K562 (cell line): ENCODE measurements around the gene ACP1. TPM values are rescaled to one million over a fixed set of nuclear protein-coding genes. Genes with fewer than 3 reads are reported as not detected.

Experiments used
- ATAC-seq: fragments of 200-7000 bp; cut with Tn5 transposase; 3 replicates; pipeline ENCODE4 v1.9.1; 2020; ENCODE audit warnings: moderate library complexity
- BruUV-seq: library from RNA; stranded (reverse); fragments of 400-500 nt; replicated peaks from 2 replicates; lab custom pipeline; 2021; lab: Mats Ljungman, UMichigan
- CTCF ChIA-PET: fragments of 300-600 bp; formaldehyde crosslinking; extraction: SDS; loops from one replicate; lab custom pipeline; 2021; ENCODE audit warnings: low intra/inter-chr PET ratio; lab: Yijun Ruan, JAX
- POLR2A ChIA-PET: fragments of 300-600, 350-650 bp; sonication (Branson Sonifier 250); formaldehyde crosslinking; extraction: SDS; loops from one replicate; lab custom pipeline; 2021; ENCODE audit warnings: antibody characterized with exemption, inconsistent platforms; lab: Yijun Ruan, JAX
- DNase-seq, 4 experiments: peaks; one replicate each; pipeline versions ENCODE4 v3.0.0 to v3.0.0-alpha.2; 2011 to 2018; ENCODE audit warnings: low spot score in 3 of 4, mixed read lengths in 3 of 4; ENCODE audit errors: extremely low read depth in 1 of 4
- FAIRE-seq: peaks from 2 replicates; lab custom pipeline; 2011; peaks lifted over from hg19 to GRCh38; lab: Jason Lieb, UNC
- H2AFZ ChIP-seq: 2 replicates; pipeline ENCODE4 v1.6.0; 2011; ENCODE audit warnings: low read depth, low read length, control low read depth, inconsistent platforms
- H3K27ac ChIP-seq: fragments of 200-600 bp; 3 replicates; pipeline ENCODE4 v1.8.0; 2011; ENCODE audit warnings: low read depth, mild to moderate bottlenecking, control low read depth, inconsistent platforms, low read length, moderate library complexity, mixed read lengths; ENCODE audit errors: extremely low read depth
- H3K27me3 ChIP-seq, 2 experiments: fragments of 300-600 bp in 1 of 2; 2 replicates in 1 of 2; 3 replicates in 1 of 2; pipeline versions ENCODE4 v1.6.0 to v1.8.0; 2011; ENCODE audit warnings: inconsistent platforms in 2 of 2, low read length in 2 of 2, mild to moderate bottlenecking in 1 of 2, mixed read lengths in 1 of 2, moderate library complexity in 1 of 2; ENCODE audit not compliant: control insufficient read depth in 2 of 2, insufficient read depth in 2 of 2
- H3K36me3 ChIP-seq: fragments of 300-600 bp; 3 replicates; pipeline ENCODE4 v1.8.0; 2011; ENCODE audit warnings: mild to moderate bottlenecking, low read length, inconsistent platforms; ENCODE audit not compliant: control insufficient read depth, insufficient read depth
- H3K4me1 ChIP-seq, 2 experiments: fragments of 200-600 bp in 1 of 2; replicated peaks in 1 of 2; 2 replicates in 1 of 2; 3 replicates in 1 of 2; pipeline versions ENCODE4 v1.5.1 to v1.8.0; 2011; ENCODE audit warnings: inconsistent platforms in 2 of 2, low read length in 2 of 2, mild to moderate bottlenecking in 1 of 2, mixed read lengths in 1 of 2, moderate library complexity in 1 of 2; ENCODE audit not compliant: control insufficient read depth in 2 of 2, insufficient read depth in 2 of 2
- H3K4me2 ChIP-seq: 2 replicates; pipeline ENCODE4 v1.6.1; 2011; ENCODE audit warnings: low read length, control low read depth, inconsistent platforms, mixed read lengths; ENCODE audit not compliant: insufficient read depth
- H3K4me3 ChIP-seq: fragments of 200-600 bp; sonication (generic), shearing (Covaris generic); 2 replicates; pipeline ENCODE4 v1.5.1; 2016; ENCODE audit warnings: control low read depth, inconsistent platforms
- H3K79me2 ChIP-seq: fragments of 200-600 bp; 3 replicates; pipeline ENCODE4 v1.8.0; 2011; ENCODE audit warnings: low read length, inconsistent platforms; ENCODE audit not compliant: control insufficient read depth, insufficient read depth
- H3K9ac ChIP-seq, 2 experiments: 2 replicates each; pipeline versions ENCODE4 v1.6.0 to v1.6.1; 2011; ENCODE audit warnings: low read depth in 2 of 2, low read length in 2 of 2, control low read depth in 1 of 2, inconsistent platforms in 1 of 2, mild to moderate bottlenecking in 1 of 2, mixed read lengths in 1 of 2; ENCODE audit not compliant: insufficient read depth in 1 of 2
- H3K9me1 ChIP-seq: one replicate; pipeline ENCODE4 v1.6.0; 2011; ENCODE audit warnings: inconsistent platforms, mild to moderate bottlenecking, low read length, moderate library complexity; ENCODE audit not compliant: control insufficient read depth, insufficient read depth
- H3K9me3 ChIP-seq: replicated peaks from 2 replicates; pipeline ENCODE4 v1.5.1; 2011; ENCODE audit warnings: low read depth, low read length, inconsistent platforms; ENCODE audit not compliant: control insufficient read depth, insufficient read depth
- H4K20me1 ChIP-seq: replicated peaks from 2 replicates; pipeline ENCODE4 v1.6.1; 2011; ENCODE audit warnings: low read length, inconsistent platforms, mixed read lengths; ENCODE audit not compliant: control insufficient read depth, insufficient read depth
- ATF6 ChIP-seq: sonication (generic); formaldehyde crosslinking; IDR thresholded peaks from 2 replicates; pipeline ENCODE4 v1.4.0; 2020; ENCODE audit warnings: mild to moderate bottlenecking, missing genetic modification reagents
- EP300 ChIP-seq: IDR thresholded peaks from 2 replicates; pipeline ENCODE4 v1.6.1; 2012; ENCODE audit warnings: low read length, improper control_type of control experiment
- FOS ChIP-seq: IDR thresholded peaks from 3 replicates; pipeline ENCODE4 v1.6.1; 2011; ENCODE audit not compliant: insufficient read length; ENCODE audit errors: extremely low read depth
- KDM1A ChIP-seq, 2 experiments: fragments of 450-650 bp; IDR thresholded peaks; 2 replicates each; pipeline ENCODE4 v1.6.1; 2016; ENCODE audit warnings: mild to moderate bottlenecking in 2 of 2
- RAD21 ChIP-seq, 2 experiments: fragments of 250-450 bp in 1 of 2; fragments of 450-650 bp in 1 of 2; sonication (Bioruptor Pico) in 1 of 2; formaldehyde crosslinking in 1 of 2; IDR thresholded peaks in 1 of 2; conservative IDR thresholded peaks in 1 of 2; 2 replicates each; pipeline versions ENCODE4 v1.4.0 to v1.8.0; 2020 to 2022; ENCODE audit warnings: mild to moderate bottlenecking in 2 of 2, moderate library complexity in 1 of 2
- SPI1 ChIP-seq: IDR thresholded peaks from 2 replicates; pipeline ENCODE4 v1.6.1; 2011; ENCODE audit warnings: low read depth, low read length, control low read depth, borderline replicate concordance
- ZNF395 ChIP-seq: fragments of 200-800 bp; sonication (Bioruptor generic); IDR thresholded peaks from 2 replicates; pipeline ENCODE4 v1.6.1; 2017; ENCODE audit warnings: missing genetic modification characterization, missing compliant biosample characterization
- WGBS: fragments of 100-300 bp; shearing (Covaris generic); methylation state at CpG from one replicate; pipeline ENCODE4 v1.1.6; 2016; ENCODE audit warnings: low coverage, mixed read lengths; ENCODE audit not compliant: insufficient coverage; ENCODE audit errors: missing lambda C conversion rate; 5-methylcytosine and 5-hydroxymethylcytosine counted together
- in situ Hi-C: fragments of 300-500 bp; cut with MboI; formaldehyde crosslinking; loops from 4 replicates; pipeline ENCODE4 v1.15.0; 2018; ENCODE audit warnings: inconsistent platforms, mixed read lengths
- intact Hi-C: fragments of 100-400 bp; cut with micrococcal nuclease; formaldehyde crosslinking; loops from 2 replicates; pipeline ENCODE4 v1.14.2; 2022
- polyA plus RNA-seq, 8 experiments: library from polyadenylated mRNA; depleted of rRNA in 4 of 8; stranded (reverse) in 5 of 8; unstranded in 3 of 8; fragments of >200 nt; fragmentation: Nextera tagmentation in 2 of 8; fragmentation: Illumina TruSeq in 1 of 8; extraction: Ambion mirVana in 2 of 8; extraction: Trizol in 1 of 8; gene quantifications; 2 replicates each; pipeline versions ENCODE4 v1.2.1 to v1.2.3, GENCODE V29; 2011 to 2014; ENCODE audit warnings: inconsistent platforms in 1 of 8, missing spikeins in 1 of 8
- total RNA-seq, 7 experiments: library from RNA; depleted of rRNA in 6 of 7; stranded (reverse); fragments of >200 nt in 6 of 7; fragmentation: Illumina TruSeq in 2 of 7; extraction: Trizol in 2 of 7; gene quantifications; 2 replicates each; pipeline versions ENCODE4 v1.2.1 to v1.2.3, GENCODE V29; 2011 to 2021; ENCODE audit warnings: low replicate concordance in 1 of 7
- TF ChIP-seq, protein P1 (sequence below): fragments of 200-800 bp; sonication (Bioruptor generic); IDR thresholded peaks from 2 replicates; pipeline ENCODE4 v1.6.1; 2017; ENCODE audit warnings: missing genetic modification characterization, missing compliant biosample characterization

ACP1 gene
- total and polyA plus RNA-seq, 9 of the 15 experiments (the other 6 are each of a cell fraction or from before 2014, with no cell fraction given), result 139 to 493 (median 189) TPM

GRCh38 chr2:244547-244946 lies 20.2 kb upstream of the ACP1 start:
- no peak overlapping the region for H3K4me3 ChIP-seq
- no peak overlapping the region for H3K9ac ChIP-seq
- no peak overlapping the region for H2AFZ ChIP-seq
- ATAC-seq (no peak; the same call in 1 of the 3 replicates), FAIRE-seq (no peak), DNase-seq (no peak)
- ChIA-PET POLR2A (interaction anchor here (0.7 kb wide), 1 partner anchor 998 kb away, joined by 3 read pairs; no protein-coding TSS in a partner anchor), CTCF (no interaction called here)
- TF ChIP-seq FOS, result no peak
- 19% methylated on average over 7 of the region's 7 CpGs for WGBS
- no peaks in the 10 kb centered on the region for H3K4me1 ChIP-seq
- H3K9me1 ChIP-seq, result no peaks in the 10 kb centered on the region
- no peak overlapping the region for H3K27ac ChIP-seq
- in situ Hi-C loops, result no loop called here
- H3K27me3 ChIP-seq, result peaks cover 0 to 4% of the 10 kb centered on the region in 2 experiments; a peak in 1 of 5 replicates
- intact Hi-C loops, result no loop called here
- BruUV-seq, result no TSS peak
- no peaks in the 10 kb centered on the region for H3K79me2 ChIP-seq
- no peaks in the 10 kb centered on the region for H3K9me3 ChIP-seq
- H3K36me3 ChIP-seq, result no peaks in the 10 kb centered on the region
- H3K4me2 ChIP-seq, result no peak overlapping the region
- H4K20me1 ChIP-seq, result no peaks in the 10 kb centered on the region

DNA sequence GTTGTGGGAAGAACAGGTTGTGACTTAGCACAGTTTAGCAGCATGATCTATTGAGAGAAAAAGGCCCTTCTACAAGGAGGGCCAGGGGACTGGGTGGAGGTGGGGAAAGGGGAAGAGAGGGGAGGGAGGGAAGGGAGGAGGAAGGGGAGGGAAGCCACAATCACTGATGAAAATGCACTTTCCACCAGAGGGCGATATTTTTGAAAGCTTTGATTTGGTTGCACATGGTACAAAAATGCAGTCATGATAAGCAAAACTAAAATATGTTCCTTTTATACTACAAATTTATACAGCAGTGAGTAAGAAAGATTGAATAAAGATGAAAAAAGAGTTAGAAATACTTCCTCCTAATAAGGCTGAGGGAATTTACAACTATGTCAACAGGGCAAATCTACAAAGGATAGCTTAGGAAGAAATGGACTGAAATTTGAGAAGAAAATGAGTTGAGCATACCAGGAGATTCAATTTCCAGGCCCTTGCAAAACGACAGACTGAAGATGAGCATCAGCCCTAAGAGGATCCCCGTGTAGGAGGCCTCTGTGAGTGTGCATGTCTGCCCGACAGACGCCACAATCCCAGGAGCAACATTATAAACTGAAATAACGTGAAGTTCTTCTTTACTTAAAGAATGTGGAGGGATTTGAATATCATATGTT lies 18.1 kb upstream of the ACP1 start:
- POLR2A ChIA-PET, result interaction anchor here (0.6 kb wide), 1 partner anchor 138 kb away, joined by 3 read pairs; no protein-coding TSS in a partner anchor
- no peak overlapping the region for H3K4me2 ChIP-seq
- WGBS, result 36% methylated on average over 6 of the region's 6 CpGs
- no peak overlapping the region for H3K4me3 ChIP-seq
- H3K27me3 ChIP-seq, result peaks cover 0 to 4% of the 10 kb centered on the region in 2 experiments; a peak in 1 of 5 replicates
- CTCF ChIA-PET, result interaction anchor here (2.1 kb wide), 1 partner anchor 44 kb away, joined by 13 read pairs; no protein-coding TSS in a partner anchor
- FAIRE-seq, result peak; percentile 91
- no peaks in the 10 kb centered on the region for H3K9me3 ChIP-seq
- H3K9ac ChIP-seq, result no peak overlapping the region
- no peak overlapping the region for H2AFZ ChIP-seq
- H3K36me3 ChIP-seq, result no peaks in the 10 kb centered on the region
- H3K79me2 ChIP-seq, result no peaks in the 10 kb centered on the region
- no peaks in the 10 kb centered on the region for H3K4me1 ChIP-seq
- intact Hi-C loops, result loop anchor here (1.0 kb wide), 1 partner anchor 44 kb away; no protein-coding TSS in a partner anchor
- no TSS peak for BruUV-seq
- no peak overlapping the region for H3K27ac ChIP-seq
- H3K9me1 ChIP-seq, result no peaks in the 10 kb centered on the region
- H4K20me1 ChIP-seq, result no peaks in the 10 kb centered on the region
- peak; percentile 81 for ATAC-seq
- DNase-seq, result peak; percentile 20 to 71 (median 28)
- in situ Hi-C loops, result no loop called here
- TF ChIP-seq ATF6 (no peak), RAD21 (CRISPR knock-in tag; conservative IDR thresholded peaks at IDR 0.05 in 1 of 2, IDR thresholded peaks at IDR 0.05 in 1 of 2) (peak in 1 of 2 experiments; percentile 44; a peak in 2 of 4 replicates), SPI1 (peak; percentile 10; the same call in 1 of the 2 replicates), EP300 (no peak), KDM1A (IDR thresholded peaks at IDR 0.05) (peak in 1 of 2 experiments; percentile 56; a peak in 3 of 4 replicates), ZNF395 (no peak)
- TF ChIP-seq, protein P1, sequence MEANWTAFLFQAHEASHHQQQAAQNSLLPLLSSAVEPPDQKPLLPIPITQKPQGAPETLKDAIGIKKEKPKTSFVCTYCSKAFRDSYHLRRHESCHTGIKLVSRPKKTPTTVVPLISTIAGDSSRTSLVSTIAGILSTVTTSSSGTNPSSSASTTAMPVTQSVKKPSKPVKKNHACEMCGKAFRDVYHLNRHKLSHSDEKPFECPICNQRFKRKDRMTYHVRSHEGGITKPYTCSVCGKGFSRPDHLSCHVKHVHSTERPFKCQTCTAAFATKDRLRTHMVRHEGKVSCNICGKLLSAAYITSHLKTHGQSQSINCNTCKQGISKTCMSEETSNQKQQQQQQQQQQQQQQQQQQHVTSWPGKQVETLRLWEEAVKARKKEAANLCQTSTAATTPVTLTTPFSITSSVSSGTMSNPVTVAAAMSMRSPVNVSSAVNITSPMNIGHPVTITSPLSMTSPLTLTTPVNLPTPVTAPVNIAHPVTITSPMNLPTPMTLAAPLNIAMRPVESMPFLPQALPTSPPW (CRISPR knock-in tag), result peak; percentile 78
